Spleen (tissue), 11 donors: ENCODE results near the gene LRP1B. TPM values are rescaled to one million over a fixed set of nuclear protein-coding genes. Genes with fewer than 3 reads are reported as not detected.

ENCODE experiments used
- DNase-seq: peaks from one replicate; pipeline ENCODE4 v3.0.0-alpha.2; 2020
- H3K27ac ChIP-seq, 8 donors: fragments of 200-600 bp; sonication (generic) in 7 of 8; 1 replicate in 4 of 8; 2 replicates in 4 of 8; pipeline versions ENCODE4 v1.5.0 to v1.8.0; 2016 to 2021; ENCODE audit warnings: inconsistent platforms in 4 of 8, mild to moderate bottlenecking in 4 of 8, moderate library complexity in 1 of 8
- H3K27me3 ChIP-seq, 7 donors: fragments of 200-600 bp; sonication (generic) in 6 of 7; replicated peaks in 1 of 7; 1 replicate in 4 of 7; 2 replicates in 3 of 7; pipeline versions ENCODE4 v1.5.0 to v1.8.0; 2016 to 2021; ENCODE audit warnings: inconsistent platforms in 3 of 7, mild to moderate bottlenecking in 1 of 7
- H3K36me3 ChIP-seq, 6 donors: fragments of 200-600 bp; sonication (generic) in 5 of 6; 1 replicate in 4 of 6; 2 replicates in 2 of 6; pipeline versions ENCODE4 v1.5.0 to v1.8.0; 2016 to 2021; ENCODE audit warnings: inconsistent platforms in 2 of 6
- H3K4me1 ChIP-seq, 6 donors: fragments of 200-600 bp; sonication (generic) in 5 of 6; 1 replicate in 3 of 6; 2 replicates in 3 of 6; pipeline versions ENCODE4 v1.5.0 to v1.8.0; 2016 to 2021; ENCODE audit warnings: inconsistent platforms in 3 of 6
- H3K4me3 ChIP-seq, 8 donors: fragments of 200-600 bp; sonication (generic) in 7 of 8; 1 replicate in 4 of 8; 2 replicates in 4 of 8; pipeline versions ENCODE4 v1.5.0 to v1.8.0; 2016 to 2021; ENCODE audit warnings: inconsistent platforms in 4 of 8, mild to moderate bottlenecking in 4 of 8, moderate library complexity in 2 of 8
- H3K9me3 ChIP-seq, 8 donors: fragments of 200-600 bp; sonication (generic) in 7 of 8; 1 replicate in 4 of 8; 2 replicates in 4 of 8; pipeline versions ENCODE4 v1.5.0 to v1.8.0; 2016 to 2021; ENCODE audit warnings: inconsistent platforms in 4 of 8
- POLR2A ChIP-seq, 3 donors: fragments of 450-650 bp; IDR thresholded peaks; one replicate each; pipeline ENCODE4 v1.5.1; 2017; ENCODE audit warnings: antibody characterized with exemption in 3 of 3, mild to moderate bottlenecking in 1 of 3
- POLR2AphosphoS5 ChIP-seq, 3 donors: sonication (generic); formaldehyde crosslinking; IDR thresholded peaks; one replicate each; pipeline ENCODE4 v1.5.1; 2017; ENCODE audit warnings: antibody characterized with exemption in 3 of 3
- WGBS, 5 donors: extraction: QIAGEN DNeasy Blood & Tissue Kit in 3 of 5; methylation state at CpG; one replicate each; pipeline versions ENCODE4 v1.1.5 to v1.1.7; 2013 to 2018; 5-methylcytosine and 5-hydroxymethylcytosine counted together
- intact Hi-C: fragments of 100-400 bp; cut with DNase I; formaldehyde crosslinking; loops from one replicate; pipeline ENCODE4 v1.15.0; 2023; ENCODE audit warnings: low total_unique reads
- polyA plus RNA-seq, 3 donors: library from polyadenylated mRNA; stranded (reverse); fragments of 200-250 nt; gene quantifications; one replicate each; pipeline ENCODE4 v1.2.1, GENCODE V29; 2013
- total RNA-seq, 7 donors: library from RNA; depleted of rRNA in 3 of 7; stranded (reverse); fragments of >200 nt in 3 of 7; fragmentation: NEBNext Ultra II Directional in 4 of 7; extraction: Animal tissue kit (Norgen Biotek cat#: 25700) in 4 of 7; gene quantifications; one replicate each; pipeline versions ENCODE4 v1.1.0 to v1.2.1, GENCODE V29; 2016 to 2021
- TF ChIP-seq, protein P1 (sequence below), 11 experiments: fragments of 200-600 bp in 7 of 11; fragments of 450-650 bp in 4 of 11; sonication (generic) in 4 of 11; IDR thresholded peaks in 8 of 11; conservative IDR thresholded peaks in 3 of 11; 1 replicate in 7 of 11; 2 replicates in 4 of 11; pipeline versions ENCODE4 v1.4.0 to v1.8.0; 2016 to 2021; ENCODE audit warnings: antibody characterized with exemption in 11 of 11, inconsistent platforms in 4 of 11, mild to moderate bottlenecking in 1 of 11
- donor health status: healthy with polysubstance abuse.
- donor health status: DM: no; HTN: no; CAD: no; lungs with moderate emphysema.
- donor health status: DM: no; HTN: no; CAD: no.
- donor health status: Bipolar disorder and iron deficiency.
- donor health status: healthy.
- donor health status: DM: no; HTN: no; CAD: no.
- donor health status: DM: yes; HTN: yes; CAD: no.

The LRP1B gene
- total and polyA plus RNA-seq, 10 donors: 0.02 to 0.85 (median 0.08) TPM; not detected in 2

DNA sequence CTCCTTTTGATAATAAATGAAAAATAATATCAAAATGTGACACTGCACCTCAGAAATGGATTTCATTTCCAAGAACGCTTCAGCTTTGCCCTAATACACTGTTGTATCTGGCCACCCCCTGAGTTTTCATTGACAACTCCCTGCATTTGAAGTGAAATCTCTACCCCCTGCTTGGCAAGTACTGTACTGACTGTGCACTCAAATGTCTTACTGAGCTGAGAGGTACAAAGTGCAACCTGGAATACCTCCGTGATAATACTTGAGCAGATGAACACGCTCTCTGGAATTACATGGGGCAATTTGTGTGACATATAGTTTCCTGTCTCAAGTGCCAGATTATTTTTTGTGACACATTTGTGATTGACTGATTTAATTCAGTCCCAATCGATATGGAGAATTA is 231.1 kb downstream of the LRP1B start:
- H3K27me3 ChIP-seq: no peaks in the 10 kb centered on the region
- no peaks in the 10 kb centered on the region for H3K36me3 ChIP-seq
- no peak overlapping the region for H3K4me3 ChIP-seq
- H3K27ac ChIP-seq: no peak overlapping the region
- intact Hi-C loops: no loop called here
- no peaks in the 10 kb centered on the region for H3K9me3 ChIP-seq
- DNase-seq: no peak
- TF ChIP-seq POLR2AphosphoS5 (IDR thresholded peaks at IDR 0.05): no peak
- TF ChIP-seq, protein P1, sequence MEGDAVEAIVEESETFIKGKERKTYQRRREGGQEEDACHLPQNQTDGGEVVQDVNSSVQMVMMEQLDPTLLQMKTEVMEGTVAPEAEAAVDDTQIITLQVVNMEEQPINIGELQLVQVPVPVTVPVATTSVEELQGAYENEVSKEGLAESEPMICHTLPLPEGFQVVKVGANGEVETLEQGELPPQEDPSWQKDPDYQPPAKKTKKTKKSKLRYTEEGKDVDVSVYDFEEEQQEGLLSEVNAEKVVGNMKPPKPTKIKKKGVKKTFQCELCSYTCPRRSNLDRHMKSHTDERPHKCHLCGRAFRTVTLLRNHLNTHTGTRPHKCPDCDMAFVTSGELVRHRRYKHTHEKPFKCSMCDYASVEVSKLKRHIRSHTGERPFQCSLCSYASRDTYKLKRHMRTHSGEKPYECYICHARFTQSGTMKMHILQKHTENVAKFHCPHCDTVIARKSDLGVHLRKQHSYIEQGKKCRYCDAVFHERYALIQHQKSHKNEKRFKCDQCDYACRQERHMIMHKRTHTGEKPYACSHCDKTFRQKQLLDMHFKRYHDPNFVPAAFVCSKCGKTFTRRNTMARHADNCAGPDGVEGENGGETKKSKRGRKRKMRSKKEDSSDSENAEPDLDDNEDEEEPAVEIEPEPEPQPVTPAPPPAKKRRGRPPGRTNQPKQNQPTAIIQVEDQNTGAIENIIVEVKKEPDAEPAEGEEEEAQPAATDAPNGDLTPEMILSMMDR (IDR thresholded peaks at IDR 0.05 in 8 of 11, conservative IDR thresholded peaks at IDR 0.05 in 3 of 11): no peak
- no peak for TF ChIP-seq POLR2A (IDR thresholded peaks at IDR 0.05)
- WGBS, 5 donors: 71 to 75% (median 72%) methylated on average over 4 of the region's 4 CpGs
- no peaks in the 10 kb centered on the region for H3K4me1 ChIP-seq

DNA sequence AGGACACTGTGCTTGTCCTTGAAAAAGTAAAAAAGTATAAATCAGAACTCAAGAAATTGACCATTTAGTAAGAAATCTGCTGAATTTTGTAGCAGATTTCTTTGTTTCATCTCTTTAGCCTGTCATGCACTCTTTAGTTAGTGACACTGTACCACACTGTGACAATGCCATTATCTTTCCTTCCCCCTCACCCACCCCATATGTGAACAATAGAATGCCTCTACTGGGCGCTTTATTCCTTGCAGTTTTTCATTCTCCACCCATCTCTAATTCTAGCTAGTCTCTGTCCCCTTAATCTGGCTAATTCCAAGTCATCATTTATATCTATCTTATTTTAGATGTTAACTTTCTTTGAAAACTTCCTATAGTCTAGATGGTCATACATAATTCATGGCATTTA is 241.0 kb downstream of the LRP1B start:
- TF ChIP-seq POLR2AphosphoS5 (IDR thresholded peaks at IDR 0.05): no peak
- TF ChIP-seq POLR2A (IDR thresholded peaks at IDR 0.05): no peak
- TF ChIP-seq, protein P1 (IDR thresholded peaks at IDR 0.05 in 8 of 11, conservative IDR thresholded peaks at IDR 0.05 in 3 of 11): no peak
- Histone ChIP-seq H3K4me3 (no peak overlapping the region), H3K27me3 (no peaks in the 10 kb centered on the region), H3K9me3 (no peaks in the 10 kb centered on the region), H3K4me1 (no peaks in the 10 kb centered on the region), H3K36me3 (no peaks in the 10 kb centered on the region), H3K27ac (no peak overlapping the region)
- intact Hi-C loops: no loop called here
- 62 to 86% (median 69%) methylated on average over 1 of the region's 1 CpG for WGBS, 5 donors
- DNase-seq: no peak

DNA sequence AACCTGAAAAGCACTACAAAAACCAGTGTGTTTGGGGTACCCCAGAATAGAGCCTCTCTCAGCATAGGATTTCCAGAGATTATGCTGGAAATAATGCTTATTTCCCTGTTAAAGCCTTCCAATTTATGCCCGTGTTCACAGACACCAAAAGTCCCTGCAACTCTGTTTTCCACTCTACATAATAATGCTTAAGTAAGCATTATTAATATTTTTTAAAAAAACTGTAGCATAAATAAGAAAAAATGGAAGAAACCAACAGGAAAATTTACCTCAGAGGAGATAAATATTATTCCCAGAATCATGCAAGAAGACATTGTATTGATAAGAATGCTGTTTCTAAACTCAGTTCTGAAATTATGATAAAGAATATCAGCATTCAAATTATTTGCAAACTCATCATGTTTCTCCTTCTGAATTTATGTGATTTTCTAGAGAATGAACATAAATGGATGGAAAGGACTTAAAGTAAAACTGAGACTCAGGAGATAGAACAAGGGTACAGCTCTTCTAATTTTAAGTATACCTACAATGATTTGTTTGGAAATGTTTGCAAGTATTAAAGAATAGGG is 241.7 kb downstream of the LRP1B start:
- H3K27ac ChIP-seq: no peak overlapping the region
- intact Hi-C loops: no loop called here
- WGBS, 5 donors: 76 to 90% (median 80%) methylated on average over 1 of the region's 1 CpG

DNA sequence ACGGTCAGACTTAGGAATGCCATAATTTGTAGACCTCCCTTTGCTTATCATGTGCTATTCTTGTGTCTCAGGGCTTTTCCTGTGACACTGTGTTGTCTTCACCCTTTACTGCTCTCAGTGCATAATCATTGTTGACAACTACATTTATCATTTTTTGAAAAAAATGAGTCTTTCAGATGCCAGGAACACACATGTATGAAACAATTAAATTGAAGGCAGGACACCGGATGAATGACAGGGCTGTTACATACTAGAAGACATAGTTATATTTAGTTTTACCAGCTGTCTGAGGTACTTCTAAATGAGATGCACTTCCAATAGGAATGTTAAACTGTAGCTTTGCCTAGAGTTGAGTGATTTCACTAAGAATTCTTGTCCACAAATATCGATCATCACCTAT is 243.5 kb downstream of the LRP1B start:
- Histone ChIP-seq H3K27ac (no peak overlapping the region), H3K4me3 (no peak overlapping the region), H3K36me3 (no peaks in the 10 kb centered on the region), H3K4me1 (no peaks in the 10 kb centered on the region), H3K9me3 (no peaks in the 10 kb centered on the region), H3K27me3 (no peaks in the 10 kb centered on the region)
- intact Hi-C loops: no loop called here
- TF ChIP-seq POLR2AphosphoS5 (IDR thresholded peaks at IDR 0.05): no peak
- TF ChIP-seq, protein P1 (IDR thresholded peaks at IDR 0.05 in 8 of 11, conservative IDR thresholded peaks at IDR 0.05 in 3 of 11): no peak
- TF ChIP-seq POLR2A (IDR thresholded peaks at IDR 0.05): no peak
- 75 to 85% (median 79%) methylated on average over 3 of the region's 3 CpGs for WGBS, 5 donors
- DNase-seq: no peak

More for the DNA sequence above, 241.7 kb downstream of the LRP1B start:
- Histone ChIP-seq H3K36me3 (no peaks in the 10 kb centered on the region), H3K4me3 (no peak overlapping the region), H3K27me3 (no peaks in the 10 kb centered on the region), H3K9me3 (no peaks in the 10 kb centered on the region), H3K4me1 (no peaks in the 10 kb centered on the region)
- DNase-seq: no peak
- TF ChIP-seq, protein P1 (IDR thresholded peaks at IDR 0.05 in 8 of 11, conservative IDR thresholded peaks at IDR 0.05 in 3 of 11): no peak
